NCI-H748 (cell line): ENCODE data around the gene SLCO2B1.

Experiments used
- DNase-seq: peaks from one replicate; lab custom pipeline; 2025; ENCODE audit not compliant: unreplicated experiment; lab: John Stamatoyannopoulos, UW

SLCO2B1 gene

DNA sequence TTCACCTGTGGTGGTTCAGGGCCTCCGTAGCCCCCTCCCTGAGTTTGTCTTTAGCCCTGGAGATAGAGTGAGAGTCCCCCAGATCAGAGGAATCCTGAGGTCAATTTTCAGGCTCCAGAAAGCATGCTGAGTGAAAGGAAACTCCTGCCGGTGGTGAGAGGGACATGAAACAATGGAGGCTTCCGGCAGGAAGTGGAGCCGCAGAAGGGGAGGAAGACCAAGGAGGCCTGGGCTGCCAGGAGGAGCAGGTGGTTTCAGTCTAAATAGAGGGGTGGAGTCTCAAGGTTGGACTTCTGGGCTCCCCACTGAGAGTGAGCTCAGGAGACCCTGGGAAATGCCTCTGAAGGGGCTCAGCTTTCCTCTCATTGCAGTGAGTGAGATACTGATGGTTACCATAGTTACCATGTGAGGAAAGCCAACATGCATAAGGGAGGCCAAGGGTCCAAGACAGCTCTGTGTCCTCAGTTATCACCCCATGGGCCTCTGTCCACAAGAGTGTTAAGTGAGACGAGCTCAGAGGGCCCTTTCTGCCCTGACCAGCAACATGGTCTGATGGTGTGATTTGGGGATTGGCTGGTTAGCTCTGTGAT, 10.7 kb downstream of the SLCO2B1 start:
- DNase-seq: no peak

DNA sequence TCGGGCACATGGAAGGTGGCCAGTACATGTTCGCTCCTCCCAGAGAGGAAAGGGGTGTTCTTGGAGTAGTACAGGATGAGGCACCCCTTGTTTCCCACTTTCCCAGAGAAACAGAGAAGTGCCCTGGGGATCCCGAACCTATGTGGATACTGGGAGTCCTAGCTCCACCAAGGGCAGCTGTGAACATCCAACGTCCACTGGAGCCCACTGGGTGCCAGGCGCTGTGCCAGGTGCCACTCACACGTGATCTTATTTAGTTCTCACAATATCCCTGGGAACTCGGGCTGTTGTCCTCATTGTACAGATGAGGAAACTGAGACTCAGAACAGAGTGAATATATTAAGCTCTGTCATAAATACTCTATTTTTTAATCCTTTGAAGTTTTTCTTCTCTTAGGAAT, 12.0 kb downstream of the SLCO2B1 start:
- no peak for DNase-seq

DNA sequence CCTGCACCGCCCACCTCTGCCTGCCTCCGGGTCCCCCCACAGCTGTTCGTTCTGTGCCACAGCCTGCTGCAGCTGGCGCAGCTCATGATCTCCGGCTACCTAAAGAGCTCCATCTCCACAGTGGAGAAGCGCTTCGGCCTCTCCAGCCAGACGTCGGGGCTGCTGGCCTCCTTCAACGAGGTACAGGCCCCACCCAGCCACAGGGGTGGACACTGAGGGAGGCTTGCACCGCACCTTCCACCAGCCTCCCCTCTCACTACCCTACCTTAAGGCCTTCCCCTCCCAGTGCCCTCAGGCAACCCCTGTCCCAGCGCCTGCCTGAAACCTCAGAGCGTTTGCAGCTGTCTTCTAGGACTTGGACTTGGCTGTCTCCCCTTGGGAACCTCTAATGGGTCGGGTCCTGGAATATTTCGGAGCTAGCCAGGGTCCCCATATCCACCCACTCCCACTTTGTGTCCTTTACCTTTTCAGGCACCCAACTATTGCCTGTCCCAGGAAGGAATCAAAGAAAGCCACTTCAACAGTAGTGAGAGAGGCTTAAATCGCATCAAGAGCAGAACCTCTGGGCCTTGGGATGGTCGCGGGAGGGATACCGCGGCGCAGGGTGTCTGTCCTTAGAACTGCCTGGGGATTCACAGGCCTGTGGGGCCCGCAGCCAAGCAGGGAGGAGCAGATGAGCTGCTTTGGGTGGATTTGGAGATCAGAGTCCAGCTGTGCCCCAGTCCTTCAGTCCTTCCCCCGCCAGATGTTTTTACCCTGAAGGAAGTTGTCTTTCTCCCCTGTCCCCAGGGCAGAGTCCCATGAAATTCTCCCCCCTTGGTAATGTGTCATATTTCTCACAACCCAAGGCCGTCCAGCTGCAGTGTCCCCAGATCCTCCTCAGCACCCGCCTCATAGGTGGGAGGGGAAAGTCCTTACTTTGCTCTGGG, 13.3 kb downstream of the SLCO2B1 start:
- no peak for DNase-seq

DNA sequence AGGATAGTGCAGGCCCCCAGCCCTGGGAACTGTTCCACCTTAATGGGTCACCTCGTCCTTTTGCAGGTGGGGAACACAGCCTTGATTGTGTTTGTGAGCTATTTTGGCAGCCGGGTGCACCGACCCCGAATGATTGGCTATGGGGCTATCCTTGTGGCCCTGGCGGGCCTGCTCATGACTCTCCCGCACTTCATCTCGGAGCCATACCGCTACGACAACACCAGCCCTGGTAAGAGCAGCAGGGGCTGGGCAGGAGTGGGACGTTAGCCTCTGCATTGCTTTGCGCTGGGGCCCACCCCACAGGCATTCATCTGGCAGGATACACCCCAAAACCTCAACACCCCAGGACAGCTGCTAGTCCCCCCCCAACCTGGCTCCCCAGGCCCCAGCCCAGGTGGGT, 14.8 kb downstream of the SLCO2B1 start:
- no peak for DNase-seq

DNA sequence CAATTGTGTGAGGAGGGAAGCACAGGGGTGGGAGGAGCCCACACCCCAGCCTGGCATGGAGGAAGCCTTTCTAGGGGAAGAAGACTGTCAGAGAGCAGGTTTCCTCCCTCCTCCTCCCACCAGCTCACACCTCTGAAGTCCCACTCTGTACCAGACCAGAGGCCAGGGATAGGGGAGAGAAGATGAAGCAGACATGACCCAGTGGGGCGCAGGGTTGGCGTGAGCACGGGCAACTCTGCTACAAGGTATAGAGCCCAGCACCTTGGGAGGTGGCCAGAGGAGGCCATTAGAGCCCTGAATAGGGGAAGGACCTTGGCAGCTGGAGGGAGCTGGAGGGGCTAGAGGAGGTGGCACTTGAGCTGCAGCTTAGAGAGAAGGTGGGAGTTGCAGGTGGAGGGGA, 15.9 kb downstream of the SLCO2B1 start:
- DNase-seq: no peak

DNA sequence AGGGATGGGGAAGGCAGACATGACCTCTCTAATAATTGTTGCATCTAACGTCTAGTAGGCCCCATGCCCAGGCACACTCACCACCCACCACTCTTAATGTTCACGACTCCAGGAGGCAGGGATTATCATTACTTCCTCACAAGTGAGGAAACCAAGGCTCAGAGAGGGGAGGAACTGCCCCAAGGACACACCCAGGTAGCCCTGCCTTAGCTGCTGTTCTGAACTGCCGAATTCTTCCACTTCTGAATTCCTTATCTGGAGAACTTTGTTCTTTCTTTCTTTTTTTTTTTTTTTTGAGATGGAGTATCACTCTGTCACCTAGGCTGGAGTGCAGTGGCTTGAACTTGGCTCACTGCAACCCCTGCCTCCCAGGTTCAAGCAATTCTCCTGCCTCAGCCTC, 16.7 kb downstream of the SLCO2B1 start:
- no peak for DNase-seq

DNA sequence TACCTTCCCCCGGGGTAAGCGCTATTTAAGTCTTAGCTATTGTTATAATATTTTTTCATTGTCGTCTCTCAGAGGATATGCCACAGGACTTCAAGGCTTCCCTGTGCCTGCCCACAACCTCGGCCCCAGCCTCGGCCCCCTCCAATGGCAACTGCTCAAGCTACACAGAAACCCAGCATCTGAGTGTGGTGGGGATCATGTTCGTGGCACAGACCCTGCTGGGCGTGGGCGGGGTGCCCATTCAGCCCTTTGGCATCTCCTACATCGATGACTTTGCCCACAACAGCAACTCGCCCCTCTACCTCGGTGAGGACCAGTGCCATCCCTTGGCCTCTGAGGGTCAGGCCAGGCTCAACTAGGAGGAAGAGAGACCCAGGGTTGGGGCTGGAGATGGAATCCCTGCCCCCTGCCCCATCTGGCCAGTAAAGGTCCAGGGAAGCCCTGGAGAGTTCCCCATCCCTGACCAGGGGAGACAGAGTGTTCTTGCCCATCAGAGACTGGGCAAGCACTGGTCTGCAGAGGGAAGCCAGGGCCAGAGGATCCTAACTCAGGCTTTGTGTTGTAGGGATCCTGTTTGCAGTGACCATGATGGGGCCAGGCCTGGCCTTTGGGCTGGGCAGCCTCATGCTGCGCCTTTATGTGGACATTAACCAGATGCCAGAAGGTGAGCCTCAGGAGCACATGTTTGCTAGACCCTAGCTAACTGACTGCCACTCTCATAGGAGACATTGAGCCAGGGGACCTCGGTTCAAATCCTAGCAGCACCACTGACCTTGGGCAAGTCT, 18.4 kb downstream of the SLCO2B1 start:
- DNase-seq: no peak

DNA sequence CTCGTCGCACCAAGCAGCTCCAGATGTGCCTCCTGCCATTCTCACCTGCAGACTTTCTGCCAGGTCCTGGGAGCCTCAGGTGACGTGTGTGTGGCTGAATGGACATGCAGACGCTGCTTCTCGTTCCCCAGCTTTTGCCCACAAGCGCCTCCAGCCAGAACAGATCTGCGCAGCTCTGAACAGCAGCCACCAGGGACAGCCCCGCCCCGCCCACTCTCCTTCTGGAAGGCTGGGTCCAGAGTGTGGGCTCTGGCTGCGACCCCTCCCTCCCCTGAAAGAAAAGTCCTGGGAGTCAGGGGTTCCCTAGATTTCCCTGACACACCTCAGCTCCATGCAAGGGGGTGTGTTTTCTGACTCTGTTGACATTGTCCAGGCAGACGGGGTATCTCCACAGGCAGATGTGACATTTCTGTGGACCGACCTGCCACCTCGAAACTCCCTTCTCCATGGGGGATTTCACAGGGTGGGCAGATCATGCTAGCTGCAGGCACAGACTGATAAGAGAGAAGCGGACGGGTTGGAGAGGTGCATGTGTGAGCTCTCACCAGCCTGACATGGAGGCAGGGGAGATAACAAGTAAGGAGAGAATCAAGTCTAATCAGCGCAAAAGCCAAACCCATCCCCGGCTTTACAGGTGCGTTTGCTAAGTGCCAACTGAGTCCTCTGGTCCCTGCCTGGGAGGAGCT, 19.8 kb downstream of the SLCO2B1 start:
- no peak for DNase-seq

DNA sequence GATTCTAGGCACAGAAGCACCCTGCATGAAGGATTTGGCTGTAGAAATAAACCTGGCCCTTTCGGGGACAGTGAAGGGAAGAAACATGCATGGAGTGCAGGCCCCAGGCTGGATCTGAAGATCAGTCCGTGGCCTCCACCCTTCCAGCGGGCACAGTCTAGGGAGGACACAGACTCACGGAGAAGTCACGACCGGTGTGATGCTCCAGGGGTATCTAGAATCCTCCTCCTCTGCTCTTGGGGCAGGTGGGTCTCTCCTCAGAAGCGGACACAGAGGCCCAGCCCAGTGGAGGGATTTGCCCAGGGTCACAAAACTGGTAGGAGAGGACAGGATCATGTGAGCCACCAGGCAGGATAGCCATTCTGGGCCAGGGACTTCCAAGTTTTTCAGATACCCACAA, 22.4 kb downstream of the SLCO2B1 start:
- no peak for DNase-seq

DNA sequence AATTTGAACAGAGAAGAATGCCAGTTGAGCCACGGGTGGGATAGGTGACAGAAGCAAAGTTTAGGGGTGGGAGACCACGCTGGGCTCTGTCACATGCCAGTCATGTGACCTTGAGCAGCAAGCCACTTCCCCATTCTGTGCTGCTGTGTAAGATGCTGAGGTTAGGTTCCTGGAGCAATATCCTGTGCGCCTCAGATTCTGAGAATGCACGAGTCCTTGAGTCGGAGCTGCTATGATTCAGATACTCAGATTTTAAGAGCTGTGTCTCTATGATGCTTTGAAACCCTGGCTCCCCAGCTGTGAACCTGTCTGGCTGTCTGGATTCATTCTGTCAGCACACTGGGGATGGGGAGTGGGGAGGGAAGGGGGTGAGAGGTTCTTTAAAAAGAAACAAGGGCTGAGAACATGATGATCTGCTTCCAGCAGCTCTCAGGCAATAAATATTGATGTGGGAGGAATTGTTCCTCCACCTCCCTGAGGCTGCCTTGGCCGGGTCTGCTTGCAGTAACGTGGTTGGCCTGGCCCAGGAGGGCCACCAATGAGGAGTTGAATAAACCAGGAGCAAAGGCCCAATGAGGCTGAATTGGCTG, 24.0 kb downstream of the SLCO2B1 start:
- no peak for DNase-seq

DNA sequence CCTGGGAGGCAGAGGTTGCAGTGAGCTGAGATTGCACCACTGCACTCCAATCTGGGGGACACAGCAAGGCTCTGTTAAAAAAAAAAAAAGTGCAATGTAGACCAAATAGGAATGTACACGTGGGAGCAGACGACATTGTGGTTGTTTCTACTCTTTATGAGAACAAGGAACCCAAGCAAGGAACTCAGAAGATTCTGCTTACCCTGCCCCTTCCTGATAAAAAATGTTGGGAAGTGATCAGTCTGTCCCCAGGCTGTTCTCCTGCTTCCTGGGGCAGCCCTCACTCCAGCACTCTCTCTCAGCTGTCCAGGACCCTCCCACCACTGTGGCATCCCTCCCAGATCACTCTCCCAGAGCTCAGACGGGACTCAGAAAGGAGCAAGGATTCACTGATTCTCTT, 31.8 kb downstream of the SLCO2B1 start:
- DNase-seq: no peak

DNA sequence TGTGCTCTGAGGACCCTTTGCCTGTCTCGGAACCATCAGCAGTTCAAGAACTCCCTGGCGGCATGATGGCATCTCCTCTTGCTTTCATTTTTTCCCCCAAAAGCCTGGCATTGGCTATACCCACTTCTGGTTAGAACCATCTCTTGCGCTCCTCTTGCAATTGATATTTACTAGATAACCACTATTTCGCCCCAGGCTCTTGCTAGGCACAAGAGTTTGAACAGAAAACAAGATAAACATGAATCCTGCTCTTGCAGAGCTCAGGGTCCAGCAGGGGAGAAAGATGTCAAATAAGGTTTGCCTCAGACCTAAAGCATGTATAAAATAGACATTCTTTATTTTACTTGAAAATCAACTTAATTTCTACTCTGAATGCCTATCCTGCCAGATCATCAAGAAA, 33.1 kb downstream of the SLCO2B1 start:
- no peak for DNase-seq

DNA sequence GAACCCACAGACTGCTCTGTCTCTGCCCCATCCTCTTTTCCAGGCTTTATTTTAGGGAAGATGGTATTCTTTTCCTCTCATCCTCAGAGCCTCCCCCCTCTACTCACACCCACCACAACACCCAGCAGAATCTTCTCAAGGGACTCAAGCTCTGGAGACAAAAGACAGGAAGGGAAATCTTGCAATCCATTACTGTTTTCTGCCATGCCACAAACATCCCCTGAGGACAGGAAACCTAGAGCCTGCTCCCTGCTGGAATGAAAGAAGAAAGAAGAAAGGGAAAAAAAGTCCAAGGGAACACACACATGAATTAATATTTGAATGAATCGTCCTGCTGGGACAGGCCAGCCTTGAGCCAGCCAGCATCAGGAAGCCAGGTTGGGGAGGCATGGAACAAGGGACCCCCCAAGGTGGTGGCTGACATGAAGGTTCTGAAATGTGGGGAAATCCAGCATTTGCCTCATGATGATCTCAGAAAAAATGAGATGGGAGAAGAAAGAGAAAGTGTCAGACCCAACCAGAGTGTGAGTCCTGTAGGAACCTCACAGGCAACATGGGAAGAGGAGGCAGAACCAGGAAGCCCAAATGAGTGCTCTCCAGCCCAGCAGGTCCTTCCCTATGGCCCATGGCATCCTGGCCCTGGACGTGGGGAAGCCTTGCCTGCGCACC, 34.0 kb downstream of the SLCO2B1 start:
- DNase-seq: no peak

DNA sequence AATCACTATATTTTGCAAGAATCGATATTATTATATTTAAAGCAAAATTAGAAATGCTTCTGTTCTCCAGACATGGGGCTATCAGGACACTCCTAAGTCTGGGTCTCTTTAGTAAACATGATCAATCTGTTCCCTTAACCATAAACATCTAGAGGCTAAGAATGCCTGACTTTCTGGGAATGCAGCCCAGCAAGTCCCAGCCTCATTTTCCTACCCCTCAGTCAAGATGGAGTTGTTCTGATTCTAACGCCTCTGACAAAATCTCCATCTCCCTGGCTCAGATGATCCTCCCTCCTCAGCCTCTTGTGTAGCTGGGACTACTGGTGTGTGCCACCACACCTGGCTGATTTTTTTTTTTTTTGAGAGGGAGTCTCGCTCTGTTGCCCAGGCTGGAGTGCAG, 35.0 kb downstream of the SLCO2B1 start:
- no peak for DNase-seq

DNA sequence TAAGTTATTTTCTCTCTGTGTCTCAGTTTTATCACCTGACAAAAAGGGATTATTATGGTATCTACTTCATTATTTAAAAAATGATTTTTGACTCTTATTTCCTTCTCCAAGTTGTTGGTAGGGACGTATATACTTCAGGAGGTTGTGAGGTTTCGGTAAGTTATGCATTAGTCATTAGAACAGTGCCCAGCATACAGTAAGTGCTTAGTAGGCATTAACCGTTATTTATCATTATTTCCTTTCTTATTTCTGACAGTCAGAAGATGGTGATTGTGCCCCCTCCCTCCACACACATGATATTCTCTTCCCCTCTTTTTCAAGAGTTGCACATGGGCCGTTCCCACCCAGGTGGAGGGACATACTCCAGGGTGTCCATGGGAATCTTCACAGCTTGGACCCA, 36.1 kb downstream of the SLCO2B1 start:
- DNase-seq: no peak

DNA sequence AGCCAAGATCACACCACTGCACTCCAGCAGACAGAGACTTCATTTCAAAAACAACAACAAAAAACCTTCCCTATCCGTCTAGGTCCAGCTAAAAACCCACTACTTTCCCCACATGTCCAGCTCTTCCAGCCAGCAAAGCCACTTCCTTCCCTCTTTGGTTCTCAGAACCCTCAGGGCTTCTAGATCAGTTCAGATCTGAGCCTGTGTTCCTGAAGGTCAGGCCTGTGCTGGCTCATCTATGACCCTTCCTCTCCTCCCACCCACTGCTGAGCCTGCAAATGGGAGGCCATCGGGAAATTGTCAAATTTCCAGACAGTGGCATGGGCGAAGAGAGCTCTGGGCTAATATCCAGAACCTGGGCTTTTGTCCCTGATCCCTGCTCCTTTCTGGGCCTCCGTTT, 37.8 kb downstream of the SLCO2B1 start:
- DNase-seq: no peak

DNA sequence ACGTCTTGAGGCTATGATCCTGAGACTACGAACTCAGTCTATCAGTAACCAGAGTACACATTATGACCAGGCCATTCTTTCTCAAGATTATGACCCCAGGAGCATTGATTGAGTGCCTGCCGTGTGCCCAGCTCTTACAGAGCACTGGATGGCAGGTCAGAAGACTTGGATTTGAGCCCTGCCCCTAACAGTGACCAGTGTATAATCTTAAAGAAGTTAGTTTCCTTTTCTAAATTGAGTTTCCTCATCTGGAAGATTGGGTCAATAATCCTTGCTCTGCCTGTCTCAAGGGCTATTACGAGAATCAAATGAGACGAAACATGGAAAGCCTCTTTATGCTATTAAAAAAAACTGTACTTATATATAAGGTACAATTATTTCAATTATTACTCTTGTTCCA, 38.2 kb downstream of the SLCO2B1 start:
- DNase-seq: no peak

DNA sequence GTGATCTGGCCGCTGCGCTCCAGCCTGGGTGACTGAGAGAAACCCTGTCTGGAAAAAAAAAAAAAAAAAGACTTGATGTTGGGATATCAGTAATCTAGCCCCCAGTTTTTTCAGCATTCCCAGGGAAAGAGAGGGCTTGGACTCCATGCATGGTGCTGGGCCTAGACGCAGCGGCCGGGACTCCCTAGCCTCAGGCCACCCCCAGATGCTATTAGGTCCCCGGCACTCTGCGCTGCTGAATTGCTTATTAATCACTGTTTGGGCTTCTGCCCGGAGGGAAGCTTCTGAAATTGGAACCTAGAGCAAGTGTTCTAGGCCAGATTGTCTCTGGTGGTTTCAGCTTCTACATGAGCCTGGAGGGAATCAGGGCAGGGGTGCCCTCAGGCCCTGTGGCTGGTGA, 39.0 kb downstream of the SLCO2B1 start:
- no peak for DNase-seq

DNA sequence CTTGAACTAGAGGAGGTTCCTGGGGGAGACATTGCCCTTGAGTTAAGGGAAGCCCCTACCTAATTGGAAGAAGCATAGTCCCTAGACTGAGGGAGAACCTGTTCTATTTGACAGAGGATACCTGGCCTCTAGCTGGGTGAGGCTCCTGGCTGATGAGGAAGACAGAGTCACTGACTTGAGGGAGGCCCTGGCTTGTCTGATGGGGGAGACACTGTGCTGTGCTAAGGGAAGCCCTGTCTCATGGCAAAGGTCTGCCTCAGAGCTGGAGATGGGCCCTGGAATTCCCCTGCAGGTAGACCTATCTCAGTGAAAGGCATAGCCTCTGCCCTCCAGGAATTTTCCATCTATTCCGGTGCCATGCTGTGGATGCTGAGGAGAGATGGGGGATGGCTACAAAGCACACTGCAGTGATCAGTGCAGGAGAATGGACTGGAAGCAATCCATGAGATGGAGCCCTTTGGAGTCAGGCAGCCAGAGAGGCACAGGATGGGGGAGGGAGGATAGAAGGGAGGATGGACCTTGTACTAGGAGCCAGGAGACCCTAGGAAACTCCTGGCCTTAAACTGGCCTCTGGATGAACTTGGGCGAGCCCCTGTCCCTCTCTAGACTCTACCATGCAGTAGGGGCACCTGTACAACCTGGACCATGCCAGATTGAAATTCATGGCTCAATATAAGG, 39.9 kb downstream of the SLCO2B1 start:
- DNase-seq: no peak

DNA sequence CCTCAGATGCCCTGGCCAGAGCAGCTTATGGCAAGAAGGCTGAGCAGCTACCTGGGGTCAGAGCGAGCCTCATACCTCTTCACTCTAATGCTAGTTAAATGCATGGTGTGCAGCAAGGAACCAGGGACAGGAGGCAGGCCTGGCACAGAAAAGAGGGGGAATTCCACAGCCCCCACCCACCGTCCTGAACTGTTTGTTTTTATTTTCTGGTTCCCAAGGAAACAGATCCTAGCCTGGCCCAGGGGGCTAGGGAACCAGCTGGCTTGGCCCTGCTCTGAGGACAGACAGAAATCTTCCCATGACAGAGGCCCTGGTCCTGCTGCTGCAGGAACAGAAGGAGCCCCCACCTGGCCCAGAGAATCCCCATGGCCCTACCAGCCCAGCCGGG, 40.4 kb downstream of the SLCO2B1 start:
- DNase-seq: no peak
